Measurements from ENCODE around the gene BPIFB2.

- TF ChIP-seq CTCF (IDR thresholded peaks at IDR 0.05) (no peak), POLR2A (IDR thresholded peaks at IDR 0.05) (no peak)
Measured at GRCh38 chr20:32965115-32965514, 42.4 kb upstream of the BPIFB2 start.
